ENCODE measurements around the gene GTF2F2.
A peak's percentile ranks its signal among the peaks of the same experiment; 100 is the strongest.

GTF2F2 gene

DNA sequence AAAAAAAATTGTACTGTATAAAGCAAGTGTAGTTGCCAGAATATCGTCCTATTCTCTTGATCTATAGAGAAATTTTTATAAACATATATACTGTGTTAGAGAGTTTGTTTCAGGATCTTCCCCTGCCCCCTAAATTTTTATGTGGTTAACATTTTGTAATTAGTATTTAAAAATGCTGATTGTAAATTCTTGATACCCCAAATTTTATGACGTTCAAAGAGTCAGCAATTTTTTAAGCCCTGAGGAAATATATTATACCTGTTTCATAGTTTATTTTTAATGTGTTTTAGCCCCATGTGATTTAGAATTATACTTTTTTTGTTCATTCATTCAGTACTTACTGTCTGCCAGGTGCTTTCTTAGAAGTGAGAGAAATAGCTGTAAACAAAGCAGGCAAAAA lies 87.8 kb downstream of the GTF2F2 start:
- no peak overlapping the region for H3K4me3 ChIP-seq (replicated peaks in 1 of 2; ENCODE audit: low read depth in 2 of 2, low read length in 2 of 2)
- no peak for DNase-seq (ENCODE audit: low read depth in 2 of 2)
- no peak for TF ChIP-seq CTCF (IDR thresholded peaks at IDR 0.05; ENCODE audit: low read depth, low read length)

DNA sequence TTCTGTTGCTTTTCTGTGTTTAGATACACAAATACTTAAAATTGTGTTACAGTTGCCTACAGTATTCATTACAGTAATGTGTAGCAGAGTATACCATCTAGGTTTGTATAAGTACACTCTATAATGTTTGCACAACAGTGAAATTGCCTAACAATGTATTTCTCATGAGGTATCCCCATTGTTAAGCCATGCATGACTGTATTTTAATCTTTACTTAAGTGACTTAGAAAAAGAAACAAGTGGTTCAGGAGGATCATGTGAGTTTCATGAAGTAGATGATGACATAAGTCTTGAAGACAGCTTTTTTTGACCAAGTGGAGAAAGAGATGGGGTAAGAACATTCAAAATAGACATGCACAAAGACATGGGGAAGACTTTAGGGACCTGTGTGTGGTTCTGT lies 88.9 kb downstream of the GTF2F2 start:
- H3K4me3 ChIP-seq (replicated peaks in 1 of 2; ENCODE audit: low read depth in 2 of 2, low read length in 2 of 2), result no peak overlapping the region
- no peak for TF ChIP-seq CTCF (IDR thresholded peaks at IDR 0.05; ENCODE audit: low read depth, low read length)
- peak in 1 of 2 donors; percentile 91 for DNase-seq (ENCODE audit: low read depth in 2 of 2)

GRCh38 chr13:45215392-45216077 lies 95.2 kb downstream of the GTF2F2 start:
- no peak for DNase-seq (ENCODE audit: low read depth in 2 of 2)
- H3K4me3 ChIP-seq (replicated peaks in 1 of 2; ENCODE audit: low read depth in 2 of 2, low read length in 2 of 2), result no peak overlapping the region
- TF ChIP-seq CTCF (IDR thresholded peaks at IDR 0.05; ENCODE audit: low read depth, low read length), result no peak

DNA sequence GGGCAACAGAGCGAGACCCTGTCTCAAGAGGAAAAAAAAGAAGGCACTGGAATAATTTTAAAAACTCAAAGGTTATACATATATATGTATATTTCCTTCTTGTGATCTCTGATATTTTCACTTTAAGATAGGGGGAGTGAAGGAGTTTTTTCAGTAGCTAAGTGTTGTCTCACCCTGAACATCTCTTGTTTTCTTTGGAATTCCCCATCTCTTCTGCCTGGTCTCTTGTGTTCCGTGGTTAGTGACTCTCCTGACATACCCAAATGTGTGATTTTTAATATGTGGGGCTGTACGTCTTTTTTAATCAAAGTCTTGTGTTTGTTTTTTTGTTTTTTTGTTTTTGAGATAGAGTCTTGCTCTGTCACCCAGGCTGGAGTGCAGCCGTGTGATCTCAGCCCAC lies 95.9 kb downstream of the GTF2F2 start:
- no peak overlapping the region for H3K4me3 ChIP-seq (replicated peaks in 1 of 2; ENCODE audit: low read depth in 2 of 2, low read length in 2 of 2)
- TF ChIP-seq CTCF (IDR thresholded peaks at IDR 0.05; ENCODE audit: low read depth, low read length), result no peak
- DNase-seq (ENCODE audit: low read depth in 2 of 2), result no peak

DNA sequence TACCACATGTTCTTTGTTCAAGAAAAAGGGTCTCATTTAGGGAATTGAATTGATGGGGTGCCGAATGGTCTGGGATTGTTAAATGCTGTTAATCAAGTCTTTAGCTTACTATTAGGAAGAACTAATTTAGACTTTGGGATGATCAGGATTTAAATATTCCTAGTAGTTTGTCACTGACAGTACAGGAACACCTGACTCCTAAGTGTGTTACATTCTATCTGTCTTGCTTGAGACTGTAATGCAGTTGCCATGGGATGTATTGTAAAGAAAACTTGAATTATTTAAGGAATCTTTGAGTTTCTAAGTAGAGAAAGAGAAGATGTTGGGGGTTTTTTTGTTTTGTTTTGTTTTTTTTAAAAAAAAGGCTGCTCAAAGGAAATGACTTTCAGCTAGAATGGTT lies 98.4 kb downstream of the GTF2F2 start:
- no peak overlapping the region for H3K4me3 ChIP-seq (replicated peaks in 1 of 2; ENCODE audit: low read depth in 2 of 2, low read length in 2 of 2)
- no peak for TF ChIP-seq CTCF (IDR thresholded peaks at IDR 0.05; ENCODE audit: low read depth, low read length)
- no peak for DNase-seq (ENCODE audit: low read depth in 2 of 2)

- no peak overlapping the region for H3K4me3 ChIP-seq (replicated peaks in 1 of 2; ENCODE audit: low read depth in 2 of 2, low read length in 2 of 2)
- DNase-seq (ENCODE audit: low read depth in 2 of 2), result no peak
- no peak for TF ChIP-seq CTCF (IDR thresholded peaks at IDR 0.05; ENCODE audit: low read depth, low read length)
Measured at GRCh38 chr13:45219123-45219891, 99.0 kb downstream of the GTF2F2 start.
